ENCODE measurements around the gene DCBLD1.

Gene DCBLD1

DNA sequence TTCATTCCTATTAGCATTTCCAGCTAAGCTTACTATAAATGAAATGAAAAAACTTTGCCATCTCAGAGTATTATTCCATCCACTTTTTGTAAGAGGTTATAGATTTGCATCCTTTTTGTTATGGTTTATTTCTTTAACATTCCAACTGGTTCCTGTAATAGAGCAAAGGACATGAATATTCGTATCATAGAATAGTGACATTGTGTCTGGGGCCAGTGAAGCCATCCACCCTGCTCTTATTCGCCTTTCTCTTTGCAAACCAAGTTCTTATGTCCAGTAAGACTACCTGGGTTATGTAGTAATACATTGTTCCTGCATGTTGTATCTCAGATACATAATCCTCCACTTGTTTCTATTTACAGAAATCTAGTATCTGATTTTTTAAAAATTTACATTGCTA lies 43.1 kb downstream of the DCBLD1 start:
- no peak for DNase-seq (ENCODE audit: low read depth in 4 of 4, low spot score in 1 of 4)

DNA sequence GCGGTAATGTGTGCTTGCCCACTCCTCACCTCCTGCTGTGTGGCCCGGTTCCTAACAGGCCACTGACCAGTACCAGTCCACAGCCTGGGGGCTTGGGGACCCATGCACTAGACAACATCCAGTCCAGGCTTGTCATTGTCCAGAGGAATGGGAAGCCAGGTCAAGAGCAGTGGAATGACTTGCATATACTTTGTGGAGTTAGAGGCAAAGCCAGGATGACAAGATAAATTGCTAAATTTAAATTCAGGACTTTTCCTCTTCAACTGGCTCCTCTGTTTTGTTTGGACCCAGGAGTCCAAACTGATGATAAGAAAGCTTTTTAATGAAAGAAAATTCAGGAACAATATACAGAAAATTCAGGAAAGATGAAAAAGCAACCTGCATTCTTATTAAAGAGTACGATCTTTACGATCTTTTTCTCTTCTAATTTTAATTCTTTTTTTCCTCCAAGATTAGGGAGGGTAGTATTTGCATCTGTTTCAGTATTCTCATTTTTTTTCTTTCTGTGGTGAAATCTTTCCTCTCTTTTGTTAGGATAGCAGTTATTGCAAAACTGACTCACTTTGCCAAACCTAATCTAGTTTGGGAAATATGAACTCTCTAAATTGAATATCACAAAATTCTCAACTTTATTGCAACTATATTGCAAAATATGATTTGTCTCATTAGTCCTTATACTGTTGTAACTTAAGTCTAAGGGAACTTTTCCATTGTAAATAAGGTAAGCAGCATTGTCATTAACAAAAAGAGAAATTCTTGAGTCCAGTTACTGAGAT lies 48.2 kb downstream of the DCBLD1 start:
- no peak for DNase-seq (ENCODE audit: low read depth in 4 of 4, low spot score in 1 of 4)

DNA sequence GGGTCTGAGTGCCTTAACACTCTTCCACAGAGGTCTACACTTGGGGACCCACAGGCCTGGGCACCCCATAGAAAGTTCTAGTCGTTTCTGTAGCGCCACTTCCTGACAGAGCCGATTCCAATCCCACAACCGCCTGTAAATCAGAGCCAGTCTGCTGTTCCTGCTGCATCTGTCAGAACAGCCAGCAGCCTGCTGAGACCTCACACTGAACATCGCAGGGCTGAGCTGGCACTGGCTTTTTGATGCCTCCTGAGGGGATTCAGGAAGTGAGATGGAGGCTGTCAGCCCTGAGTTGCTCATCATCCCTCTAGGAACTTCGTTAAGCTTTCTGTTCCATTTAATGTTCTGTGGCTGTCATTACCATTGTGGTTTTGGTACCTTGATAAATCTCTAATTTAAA lies 48.9 kb downstream of the DCBLD1 start:
- no peak for DNase-seq (ENCODE audit: low read depth in 4 of 4, low spot score in 1 of 4)

DNA sequence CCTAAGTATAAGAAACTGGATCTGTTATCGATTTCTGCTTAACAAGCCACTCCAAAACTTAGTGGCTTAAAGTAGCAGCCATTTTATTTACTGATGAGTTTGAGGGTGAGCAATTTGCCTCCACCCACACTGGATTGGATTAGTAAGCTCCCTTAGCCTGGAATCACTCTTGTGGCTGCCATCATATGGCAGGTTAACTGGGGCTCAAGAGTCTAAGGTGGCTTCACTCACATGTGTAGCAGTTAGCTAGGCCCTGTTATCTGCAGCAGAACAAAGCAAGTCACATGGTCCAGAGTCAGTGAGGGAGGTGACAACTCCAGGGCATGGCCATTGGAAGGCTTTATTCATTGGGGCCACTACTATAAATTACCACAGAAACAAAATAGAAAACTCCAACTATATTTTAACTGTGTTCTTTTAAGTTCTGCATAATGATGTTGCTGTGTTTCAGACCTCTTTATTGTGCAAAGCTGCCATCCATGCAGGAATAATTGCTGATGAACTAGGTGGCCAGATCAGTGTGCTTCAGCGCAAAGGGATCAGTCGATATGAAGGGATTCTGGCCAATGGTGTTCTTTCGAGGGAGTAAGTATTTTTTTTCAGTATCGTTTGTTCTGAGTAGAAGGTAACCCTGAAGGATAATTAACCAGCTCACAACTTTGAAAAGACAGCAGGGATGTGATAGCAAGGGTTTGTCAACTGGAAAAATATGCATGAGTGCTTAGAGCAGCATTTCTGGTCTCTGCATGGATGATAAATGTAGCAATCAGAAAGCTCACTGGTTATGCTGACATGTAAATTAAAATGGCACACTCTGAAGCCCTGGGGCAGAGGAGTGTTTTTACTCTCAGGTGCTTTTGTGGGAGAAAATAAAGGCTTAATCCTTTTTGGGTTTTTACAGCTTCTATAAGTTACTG lies 49.6 kb downstream of the DCBLD1 start:
- no peak for DNase-seq (ENCODE audit: low read depth in 4 of 4, low spot score in 1 of 4)

DNA sequence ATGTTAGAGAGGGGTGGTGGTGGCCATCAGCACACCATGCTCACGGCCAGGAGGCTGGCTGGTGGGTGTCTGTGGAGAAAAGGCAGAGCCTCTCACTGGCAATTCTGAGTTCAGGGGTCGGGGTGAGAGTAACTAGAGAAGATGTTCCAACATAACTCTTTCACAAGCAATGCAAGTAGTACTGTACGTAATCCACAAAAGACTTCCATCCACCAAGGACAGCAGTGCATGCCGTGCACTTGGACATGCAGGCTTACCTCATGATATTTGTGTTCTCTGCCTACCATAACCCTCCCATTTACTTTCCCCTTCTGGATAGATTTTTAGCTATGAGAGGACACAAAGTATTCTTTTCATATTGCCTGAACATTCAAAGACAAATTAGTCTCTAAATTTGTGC lies 51.3 kb downstream of the DCBLD1 start:
- no peak for DNase-seq (ENCODE audit: low read depth in 4 of 4, low spot score in 1 of 4)

DNA sequence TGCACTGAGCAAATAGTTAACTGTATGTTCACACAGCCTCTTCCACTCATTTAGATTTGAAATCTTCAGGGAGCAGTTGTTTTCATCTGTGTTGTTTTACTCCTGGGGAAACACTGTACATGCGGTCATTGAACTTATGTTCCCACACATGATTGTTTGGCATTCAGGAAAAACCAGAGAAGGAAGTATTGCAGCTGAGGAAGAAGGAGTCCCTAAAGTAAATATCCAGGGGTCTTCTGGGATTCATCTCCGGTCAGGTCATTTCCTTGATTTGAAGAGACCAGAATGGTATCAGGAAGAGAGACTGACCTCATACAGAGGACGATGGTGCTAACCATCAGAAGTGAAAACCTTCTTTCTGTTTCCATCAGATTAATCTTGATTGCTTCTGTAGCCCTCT lies 52.5 kb downstream of the DCBLD1 start:
- DNase-seq (ENCODE audit: low read depth in 4 of 4, low spot score in 1 of 4), result no peak

DNA sequence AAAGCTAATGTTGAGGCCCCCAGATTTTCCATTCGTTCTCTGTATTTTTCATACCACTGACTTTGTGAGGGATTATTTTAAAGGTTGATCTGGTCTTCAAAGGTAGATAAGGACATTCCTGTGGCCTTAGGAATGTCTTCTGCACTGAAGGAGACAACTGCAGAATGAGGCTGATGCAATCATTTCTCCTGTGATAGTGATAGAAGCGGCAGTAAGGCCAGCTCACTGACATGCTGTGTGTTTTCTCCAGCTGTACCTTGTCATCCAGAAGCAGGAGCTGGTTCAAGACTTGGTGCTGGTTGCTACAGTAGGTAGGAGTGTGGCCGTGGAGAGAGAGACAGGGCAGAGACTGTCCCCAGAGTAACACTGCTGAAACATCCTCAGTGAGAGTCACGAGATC lies 53.8 kb downstream of the DCBLD1 start:
- no peak for DNase-seq (ENCODE audit: low read depth in 4 of 4, low spot score in 1 of 4)

DNA sequence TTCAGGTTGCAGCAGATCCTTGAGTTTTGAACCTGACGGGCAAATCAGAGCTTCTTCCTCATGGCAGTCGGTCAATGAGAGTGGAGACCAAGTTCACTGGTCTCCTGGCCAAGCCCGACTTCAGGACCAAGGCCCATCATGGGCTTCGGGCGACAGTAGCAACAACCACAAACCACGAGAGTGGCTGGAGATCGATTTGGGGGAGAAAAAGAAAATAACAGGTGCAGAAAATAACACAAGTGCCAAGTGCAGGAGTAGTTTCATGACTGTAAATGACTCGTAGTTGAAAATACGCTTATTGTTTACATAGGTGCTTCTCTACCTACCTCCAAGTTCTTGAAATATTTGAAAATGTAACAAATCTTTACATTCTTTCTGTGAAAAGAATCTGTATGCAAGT lies 56.1 kb downstream of the DCBLD1 start:
- no peak for DNase-seq (ENCODE audit: low read depth in 4 of 4, low spot score in 1 of 4)

DNA sequence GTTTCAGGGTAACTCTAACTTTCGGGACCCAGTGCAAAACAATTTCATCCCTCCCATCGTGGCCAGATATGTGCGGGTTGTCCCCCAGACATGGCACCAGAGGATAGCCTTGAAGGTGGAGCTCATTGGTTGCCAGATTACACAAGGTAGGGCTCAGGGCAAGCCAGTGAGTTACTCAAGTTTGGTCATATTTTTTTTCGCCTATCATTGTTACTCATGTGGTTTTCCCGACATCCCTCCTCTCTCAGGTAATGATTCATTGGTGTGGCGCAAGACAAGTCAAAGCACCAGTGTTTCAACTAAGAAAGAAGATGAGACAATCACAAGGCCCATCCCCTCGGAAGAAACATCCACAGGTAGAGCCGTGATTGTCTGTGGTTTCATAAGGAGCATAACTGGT lies 58.2 kb downstream of the DCBLD1 start:
- no peak for DNase-seq (ENCODE audit: low read depth in 4 of 4, low spot score in 1 of 4)

DNA sequence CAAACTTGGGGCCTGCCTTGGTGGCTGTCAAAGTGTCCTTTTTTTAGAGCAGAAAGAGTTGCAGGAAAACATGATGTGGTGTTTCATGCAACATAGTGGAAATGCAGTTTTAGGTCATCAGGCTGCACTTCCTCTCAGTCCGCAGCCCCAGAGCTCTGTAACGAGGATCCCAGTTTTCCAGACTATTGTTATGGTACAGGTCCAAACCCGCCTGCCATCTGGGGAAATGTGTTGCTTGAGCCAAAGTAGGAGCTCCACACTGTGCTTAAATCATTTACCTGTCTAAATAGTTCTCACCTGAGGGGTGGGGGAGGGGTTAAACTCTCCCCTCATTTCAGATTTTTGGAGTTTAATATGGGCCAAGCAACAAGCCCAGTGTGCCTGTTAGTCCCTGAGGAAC lies 60.0 kb downstream of the DCBLD1 start:
- no peak for DNase-seq (ENCODE audit: low read depth in 4 of 4, low spot score in 1 of 4)

DNA sequence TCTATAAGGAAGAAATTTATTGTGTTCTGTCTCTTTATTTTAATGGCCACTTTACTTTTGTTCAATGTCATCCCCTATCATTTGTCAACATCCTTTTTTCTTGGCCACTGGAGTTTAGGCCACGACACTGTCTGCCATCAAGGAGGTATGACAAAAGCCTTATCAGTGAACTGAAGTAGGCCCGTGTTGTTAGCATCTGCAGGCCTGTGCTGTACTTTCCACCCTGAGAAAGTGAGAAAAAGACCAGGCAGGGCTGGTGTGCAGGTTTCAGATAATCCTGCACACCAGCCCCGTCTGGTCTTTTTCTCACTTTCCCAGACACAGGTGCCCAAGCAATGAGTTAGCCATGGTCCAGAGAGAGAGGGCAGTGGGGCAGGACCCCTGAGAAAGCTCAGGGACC lies 62.2 kb downstream of the DCBLD1 start:
- no peak for DNase-seq (ENCODE audit: low read depth in 4 of 4, low spot score in 1 of 4)

DNA sequence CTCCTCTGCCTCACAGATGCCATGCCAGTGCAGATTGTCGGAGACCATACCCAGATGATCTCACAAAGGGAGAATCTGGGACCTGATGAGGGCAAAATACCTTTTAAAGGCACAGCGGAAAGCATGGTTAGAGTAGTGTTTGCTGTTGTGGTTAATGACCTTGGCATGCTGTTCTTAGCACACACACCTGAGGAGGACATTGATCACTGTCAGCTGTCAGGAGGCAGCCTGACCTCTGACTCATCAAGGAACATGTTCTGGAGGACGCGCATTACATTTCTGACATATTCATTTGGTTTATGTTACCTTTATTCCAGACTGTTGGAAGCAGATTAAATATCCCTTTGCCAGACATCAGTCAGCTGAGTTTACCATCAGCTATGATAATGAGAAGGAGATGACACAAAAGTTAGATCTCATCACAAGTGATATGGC lies 62.7 kb downstream of the DCBLD1 start:
- DNase-seq (ENCODE audit: low read depth in 4 of 4, low spot score in 1 of 4), result no peak

DNA sequence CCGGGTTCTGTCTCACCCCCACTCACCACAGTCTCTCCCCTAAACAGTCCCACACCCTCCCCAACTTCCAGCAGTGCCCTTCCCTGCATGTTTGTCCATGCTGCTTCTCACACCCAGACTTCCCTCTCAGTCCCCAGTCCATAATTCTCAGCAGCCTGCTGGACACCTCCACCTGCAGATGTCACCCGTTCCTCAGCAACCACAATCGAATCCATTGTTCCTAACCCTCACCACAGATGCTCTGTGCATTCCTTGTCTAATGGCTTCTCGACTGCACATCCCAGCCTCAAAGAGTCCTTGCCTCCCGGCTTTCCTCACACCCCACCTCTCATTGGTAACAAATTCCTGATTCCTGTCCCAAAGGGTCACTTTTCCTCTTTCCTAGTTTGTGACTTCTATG lies 64.2 kb downstream of the DCBLD1 start:
- DNase-seq (ENCODE audit: low read depth in 4 of 4, low spot score in 1 of 4), result no peak

DNA sequence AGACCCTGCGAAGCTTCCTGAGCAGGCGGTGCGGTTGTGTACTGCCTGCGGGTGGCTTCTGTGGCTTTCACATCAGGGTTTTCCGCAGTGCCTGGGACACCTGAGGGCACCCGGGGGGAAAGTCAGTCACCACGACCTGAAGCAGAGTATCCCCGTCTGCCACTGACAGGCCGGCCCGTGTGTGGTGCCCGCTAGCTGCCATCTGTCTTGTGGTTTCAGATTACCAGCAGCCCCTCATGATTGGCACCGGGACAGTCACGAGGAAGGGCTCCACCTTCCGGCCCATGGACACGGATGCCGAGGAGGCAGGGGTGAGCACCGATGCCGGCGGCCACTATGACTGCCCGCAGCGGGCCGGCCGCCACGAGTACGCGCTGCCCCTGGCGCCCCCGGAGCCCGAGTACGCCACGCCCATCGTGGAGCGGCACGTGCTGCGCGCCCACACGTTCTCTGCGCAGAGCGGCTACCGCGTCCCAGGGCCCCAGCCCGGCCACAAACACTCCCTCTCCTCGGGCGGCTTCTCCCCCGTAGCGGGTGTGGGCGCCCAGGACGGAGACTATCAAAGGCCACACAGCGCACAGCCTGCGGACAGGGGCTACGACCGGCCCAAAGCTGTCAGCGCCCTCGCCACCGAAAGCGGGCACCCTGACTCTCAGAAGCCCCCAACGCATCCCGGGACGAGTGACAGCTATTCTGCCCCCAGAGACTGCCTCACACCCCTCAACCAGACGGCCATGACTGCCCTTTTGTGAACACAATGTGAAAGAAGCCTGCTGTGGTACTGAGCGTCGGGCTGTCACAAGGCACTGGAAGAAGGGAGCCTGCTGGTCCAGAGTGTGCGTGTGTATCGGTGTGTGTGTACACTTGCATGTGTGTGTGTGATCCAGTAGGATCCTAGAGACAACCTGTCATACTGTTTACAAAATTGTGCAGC lies 65.5 kb downstream of the DCBLD1 start:
- DNase-seq (ENCODE audit: low read depth in 4 of 4, low spot score in 1 of 4), result peak in 3 of 4 experiments; percentile 9 to 11 (median 10)

DNA sequence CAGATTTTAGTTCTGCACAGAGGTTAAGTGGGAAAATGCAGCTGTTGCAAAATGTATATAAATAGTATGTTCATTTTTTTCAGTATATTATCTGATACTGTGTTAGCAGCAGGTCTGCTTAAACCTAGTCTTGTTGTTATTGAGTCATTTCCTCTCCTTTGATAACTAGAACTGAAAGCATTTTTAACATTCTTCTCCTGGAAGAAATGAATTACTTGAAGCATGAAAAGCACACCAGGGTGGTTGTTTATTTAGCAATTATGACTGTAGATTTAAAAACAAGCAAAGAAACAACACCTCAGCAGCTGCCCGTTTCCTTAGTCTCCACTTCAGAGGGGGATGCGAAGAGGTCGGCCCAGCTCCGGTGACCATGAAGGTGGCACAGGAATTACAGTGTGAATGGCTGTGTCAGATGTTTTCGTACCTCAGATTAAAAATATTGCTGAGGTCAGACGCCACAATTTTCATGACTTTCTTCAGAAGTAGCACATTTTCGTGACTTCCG lies 66.4 kb downstream of the DCBLD1 start:
- no peak for DNase-seq (ENCODE audit: low read depth in 4 of 4, low spot score in 1 of 4)

DNA sequence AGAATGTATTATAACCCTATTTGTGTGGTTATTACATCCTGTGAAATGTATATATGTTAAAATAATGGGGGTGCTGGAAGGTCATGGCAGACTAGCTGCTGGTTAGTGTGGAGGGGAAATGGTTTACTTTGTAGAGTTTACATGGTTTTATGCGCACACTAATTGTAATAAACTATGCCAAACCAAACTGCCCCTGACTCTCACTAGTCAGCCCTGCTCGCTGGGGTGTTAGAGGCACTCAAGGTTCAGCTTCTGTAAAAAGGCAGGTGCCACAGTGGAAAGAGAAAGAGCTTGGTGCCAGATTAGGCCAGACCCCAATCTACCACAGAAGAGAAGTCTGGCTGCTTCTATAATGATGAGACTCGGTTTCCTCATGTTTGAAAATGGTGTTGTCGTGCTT lies 67.1 kb downstream of the DCBLD1 start:
- DNase-seq (ENCODE audit: low read depth in 4 of 4, low spot score in 1 of 4), result no peak

DNA sequence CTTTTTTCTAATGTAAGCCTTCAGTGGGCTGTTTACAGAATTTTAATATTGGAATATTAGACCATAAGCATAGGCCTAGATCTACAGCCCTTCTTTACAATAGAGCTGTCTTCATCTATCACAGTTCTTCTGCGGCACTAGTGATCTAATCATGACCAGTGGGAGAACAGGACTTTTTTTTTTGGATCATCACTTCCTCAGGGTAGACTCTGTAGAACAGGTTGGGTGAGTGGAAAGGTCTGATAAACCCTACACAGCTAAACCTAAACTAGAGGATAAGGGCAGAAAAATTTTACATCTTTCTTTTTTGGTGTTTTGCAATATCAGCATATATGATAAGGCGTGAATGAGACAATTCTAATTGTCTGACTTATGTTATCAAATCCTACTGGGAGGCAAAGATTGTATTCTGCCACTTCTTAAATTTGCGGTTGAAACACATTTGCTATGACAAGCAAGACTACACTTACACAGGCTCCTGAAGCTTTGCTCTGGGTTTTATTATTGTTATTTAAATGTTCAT lies 67.7 kb downstream of the DCBLD1 start:
- DNase-seq (ENCODE audit: low read depth in 4 of 4, low spot score in 1 of 4), result no peak

DNA sequence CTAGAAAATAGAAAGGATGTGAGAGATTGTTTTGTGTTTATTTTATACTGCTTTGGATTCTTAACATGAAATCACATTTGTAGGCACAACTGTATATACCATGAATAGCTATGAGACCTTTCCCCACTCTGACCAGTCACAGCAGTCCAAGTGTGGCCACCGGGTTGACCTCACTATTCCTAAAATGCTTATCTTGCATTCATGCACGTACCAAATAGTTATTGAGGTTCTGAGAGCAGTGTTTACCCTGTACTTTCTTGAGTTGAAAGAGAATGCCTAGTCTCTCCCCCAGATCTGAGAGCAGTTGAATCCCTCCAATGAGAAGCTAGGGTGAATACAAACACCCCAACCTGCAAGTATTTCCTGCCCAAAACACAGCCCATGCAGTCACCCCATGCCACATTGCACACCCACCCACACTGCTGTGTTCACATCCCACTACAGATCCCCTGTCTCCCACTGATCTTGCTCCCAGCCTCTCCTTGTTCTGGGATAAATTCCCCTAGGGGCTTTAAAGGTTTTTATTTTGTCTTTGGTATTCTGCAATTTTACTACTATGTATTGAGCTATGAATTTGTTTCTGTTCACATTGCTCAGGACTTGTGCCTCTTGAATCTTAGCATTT lies 68.3 kb downstream of the DCBLD1 start:
- DNase-seq (ENCODE audit: low read depth in 4 of 4, low spot score in 1 of 4), result no peak

DNA sequence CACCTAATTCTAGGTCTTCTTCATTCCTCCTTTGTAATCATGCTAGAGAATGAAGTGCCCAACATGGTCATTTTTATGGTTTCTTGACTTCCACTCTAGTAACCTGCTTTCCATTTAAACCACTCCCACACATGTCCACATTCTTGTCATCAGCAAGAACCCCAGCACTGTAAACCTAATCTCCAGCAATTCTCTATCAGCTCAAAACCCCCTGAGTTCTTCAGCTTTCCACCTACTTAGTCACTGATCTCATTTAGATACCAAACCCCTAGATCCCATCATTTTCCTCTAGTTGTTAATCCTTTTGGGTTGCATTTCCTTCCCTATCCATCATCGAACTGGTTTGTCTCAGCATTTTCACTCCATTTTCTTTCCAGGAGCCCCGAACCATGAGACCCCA lies 70.1 kb downstream of the DCBLD1 start:
- no peak for DNase-seq (ENCODE audit: low read depth in 4 of 4, low spot score in 1 of 4)

DNA sequence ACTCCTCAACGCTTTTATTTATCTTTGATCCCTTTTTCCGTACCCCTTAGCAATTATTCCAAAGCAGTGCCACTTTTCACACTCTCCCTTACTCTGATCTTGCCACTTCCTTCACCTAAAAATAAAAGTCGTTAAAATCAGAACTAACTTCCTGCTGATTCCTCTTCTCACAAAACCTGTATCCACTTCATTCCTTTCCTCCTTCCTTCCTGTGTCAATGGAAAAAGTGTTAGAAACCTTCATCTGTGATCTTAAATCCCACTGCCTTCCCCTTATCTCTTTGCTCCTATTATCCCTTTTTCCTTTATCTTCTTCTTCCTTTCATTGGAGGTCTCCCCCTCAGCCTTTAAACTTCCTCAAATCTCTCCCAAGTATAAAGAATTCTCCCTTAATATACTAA lies 70.7 kb downstream of the DCBLD1 start:
- no peak for DNase-seq (ENCODE audit: low read depth in 4 of 4, low spot score in 1 of 4)

Data from stimulated activated CD4-positive, alpha-beta T cell treated with anti-CD3 and anti-CD28 coated beads, Interleukin-1b, Interleukin-23, amount 100 ng/mL, for 24 hours (primary cell).